Measurements from ENCODE around the gene CACNA1E.
"Not testable (repeated sequence)": the region's sequence is repeated elsewhere in the genome, so short reads cannot be mapped to it uniquely, and the experiment has no call there.

Gene CACNA1E

GRCh38 chr1:181531951-181532600, 48.8 kb downstream of the CACNA1E start:
- no peak for TF ChIP-seq CTCF (IDR thresholded peaks at IDR 0.05; ENCODE audit: unreplicated experiment in 3 of 3)
- peaks cover 12% of the 10 kb centered on the region for H3K9me3 Mint-ChIP-seq
- H3K4me1 Mint-ChIP-seq, result no peaks in the 10 kb centered on the region
- H3K36me3 Mint-ChIP-seq (ENCODE audit: low read depth), result peaks cover 6% of the 10 kb centered on the region
- no peak overlapping the region for H3K4me3 Mint-ChIP-seq
- H3K27me3 Mint-ChIP-seq (ENCODE audit: low read depth), result no peaks in the 10 kb centered on the region
- H3K27ac Mint-ChIP-seq, result no peak overlapping the region

GRCh38 chr1:181538836-181539235, 55.5 kb downstream of the CACNA1E start:
- no peak for TF ChIP-seq CTCF (IDR thresholded peaks at IDR 0.05; ENCODE audit: unreplicated experiment in 3 of 3)
- H3K4me1 Mint-ChIP-seq, result peaks cover under 1% of the 10 kb centered on the region
- H3K36me3 Mint-ChIP-seq (ENCODE audit: low read depth), result no peaks in the 10 kb centered on the region
- no peak overlapping the region for H3K27ac Mint-ChIP-seq
- H3K9me3 Mint-ChIP-seq, result no peaks in the 10 kb centered on the region
- no peak overlapping the region for H3K4me3 Mint-ChIP-seq
- peaks cover 14% of the 10 kb centered on the region for H3K27me3 Mint-ChIP-seq (ENCODE audit: low read depth)

- Mint-ChIP-seq H3K36me3 (ENCODE audit: low read depth) (no peaks in the 10 kb centered on the region), H3K27ac (no peak overlapping the region), H3K4me3 (no peak overlapping the region), H3K27me3 (ENCODE audit: low read depth) (peaks cover 22% of the 10 kb centered on the region), H3K4me1 (peaks cover 17% of the 10 kb centered on the region), H3K9me3 (no peaks in the 10 kb centered on the region)
- TF ChIP-seq CTCF (IDR thresholded peaks at IDR 0.05; ENCODE audit: unreplicated experiment in 3 of 3), result no peak
These were observed 58.1 kb downstream of the CACNA1E start for GRCh38 chr1:181541458-181541857.

GRCh38 chr1:181541947-181542346, 58.6 kb downstream of the CACNA1E start:
- H3K27me3 Mint-ChIP-seq (ENCODE audit: low read depth), result peaks cover 23% of the 10 kb centered on the region
- no peaks in the 10 kb centered on the region for H3K9me3 Mint-ChIP-seq
- H3K36me3 Mint-ChIP-seq (ENCODE audit: low read depth), result no peaks in the 10 kb centered on the region
- no peak overlapping the region for H3K4me3 Mint-ChIP-seq
- peaks cover 22% of the 10 kb centered on the region for H3K4me1 Mint-ChIP-seq
- no peak for TF ChIP-seq CTCF (IDR thresholded peaks at IDR 0.05; ENCODE audit: unreplicated experiment in 3 of 3)
- H3K27ac Mint-ChIP-seq, result no peak overlapping the region

GRCh38 chr1:181542406-181542805, 59.1 kb downstream of the CACNA1E start:
- peaks cover 26% of the 10 kb centered on the region for H3K4me1 Mint-ChIP-seq
- H3K4me3 Mint-ChIP-seq; H3K27ac Mint-ChIP-seq; H3K36me3 Mint-ChIP-seq (ENCODE audit: low read depth); H3K9me3 Mint-ChIP-seq: not testable (repeated sequence)
- peaks cover 23% of the 10 kb centered on the region for H3K27me3 Mint-ChIP-seq (ENCODE audit: low read depth)

- peaks cover 46% of the 10 kb centered on the region for H3K4me1 Mint-ChIP-seq
- H3K36me3 Mint-ChIP-seq (ENCODE audit: low read depth), result no peaks in the 10 kb centered on the region
- no peak for TF ChIP-seq CTCF (IDR thresholded peaks at IDR 0.05; ENCODE audit: unreplicated experiment in 3 of 3)
- H3K27ac Mint-ChIP-seq, result peak overlapping the region in 1 of 3 experiments; percentile 14
- H3K4me3 Mint-ChIP-seq, result no peak overlapping the region
- no peaks in the 10 kb centered on the region for H3K9me3 Mint-ChIP-seq
- H3K27me3 Mint-ChIP-seq (ENCODE audit: low read depth), result peaks cover 26% of the 10 kb centered on the region
These were observed 62.1 kb downstream of the CACNA1E start for GRCh38 chr1:181545395-181545794.

Data from nephron (organoid).